ENCODE measurements around the gene TGFBR2.

Gene TGFBR2

DNA sequence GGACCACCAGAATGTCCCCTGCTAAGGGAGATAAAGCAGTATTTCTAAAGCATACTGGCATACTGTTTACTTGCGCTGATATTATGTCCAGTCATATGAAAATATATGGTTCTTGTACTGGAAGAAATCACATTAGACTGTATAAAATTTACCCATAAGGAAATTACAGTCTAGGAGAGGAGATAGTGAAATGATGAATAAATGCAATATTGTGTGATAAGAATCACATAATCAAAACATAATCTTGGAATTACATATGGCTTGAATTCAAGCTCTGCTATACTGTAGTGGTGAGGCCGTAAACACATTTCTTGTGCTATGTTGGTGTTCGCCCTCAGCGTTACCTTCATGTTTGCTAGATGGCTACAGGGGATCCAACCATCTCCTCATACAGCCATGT, 20.7 kb upstream of the TGFBR2 start:
- Mint-ChIP-seq H3K4me1 (no peaks in the 10 kb centered on the region), H3K9me3 (no peaks in the 10 kb centered on the region), H3K27ac (no peak overlapping the region), H3K27me3 (ENCODE audit: low read depth, poor library complexity) (peaks cover 4% of the 10 kb centered on the region), H3K36me3 (ENCODE audit: low read depth) (no peaks in the 10 kb centered on the region), H3K4me3 (no peak overlapping the region)
- TF ChIP-seq, protein P1, sequence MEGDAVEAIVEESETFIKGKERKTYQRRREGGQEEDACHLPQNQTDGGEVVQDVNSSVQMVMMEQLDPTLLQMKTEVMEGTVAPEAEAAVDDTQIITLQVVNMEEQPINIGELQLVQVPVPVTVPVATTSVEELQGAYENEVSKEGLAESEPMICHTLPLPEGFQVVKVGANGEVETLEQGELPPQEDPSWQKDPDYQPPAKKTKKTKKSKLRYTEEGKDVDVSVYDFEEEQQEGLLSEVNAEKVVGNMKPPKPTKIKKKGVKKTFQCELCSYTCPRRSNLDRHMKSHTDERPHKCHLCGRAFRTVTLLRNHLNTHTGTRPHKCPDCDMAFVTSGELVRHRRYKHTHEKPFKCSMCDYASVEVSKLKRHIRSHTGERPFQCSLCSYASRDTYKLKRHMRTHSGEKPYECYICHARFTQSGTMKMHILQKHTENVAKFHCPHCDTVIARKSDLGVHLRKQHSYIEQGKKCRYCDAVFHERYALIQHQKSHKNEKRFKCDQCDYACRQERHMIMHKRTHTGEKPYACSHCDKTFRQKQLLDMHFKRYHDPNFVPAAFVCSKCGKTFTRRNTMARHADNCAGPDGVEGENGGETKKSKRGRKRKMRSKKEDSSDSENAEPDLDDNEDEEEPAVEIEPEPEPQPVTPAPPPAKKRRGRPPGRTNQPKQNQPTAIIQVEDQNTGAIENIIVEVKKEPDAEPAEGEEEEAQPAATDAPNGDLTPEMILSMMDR (IDR thresholded peaks at IDR 0.05) = no peak
- no peak for DNase-seq

DNA sequence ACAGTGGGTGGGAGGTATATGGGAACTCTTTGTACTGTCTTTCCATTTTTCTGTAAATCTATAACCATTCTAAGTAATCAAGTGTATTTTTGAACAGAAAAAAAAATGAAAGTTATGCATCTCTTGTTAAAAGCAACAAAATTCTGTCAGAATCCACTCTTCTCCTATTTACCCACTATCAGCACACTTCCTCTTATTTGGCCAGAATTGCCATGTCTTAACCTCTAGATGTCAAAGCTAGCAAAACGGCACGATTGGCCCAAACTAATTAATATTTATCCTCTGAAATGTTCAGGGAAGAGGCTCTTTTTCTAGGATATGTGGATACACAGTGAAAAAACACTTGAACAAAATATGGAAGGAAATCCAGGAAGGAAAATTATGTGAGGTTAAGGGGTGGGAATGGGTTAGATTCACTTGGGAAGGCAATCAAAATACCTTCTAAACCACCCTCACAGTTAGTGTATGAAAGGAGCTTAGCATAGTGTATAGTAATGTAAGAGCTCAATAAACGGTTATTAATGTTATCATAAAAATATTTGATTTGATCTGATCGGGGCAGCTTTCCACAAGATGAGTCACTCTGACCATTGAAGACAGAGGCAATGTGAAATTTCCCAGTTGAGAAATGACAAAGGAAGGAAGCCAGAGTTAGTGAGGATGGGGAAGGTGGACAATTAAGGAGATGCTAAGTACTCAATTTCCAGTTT, 20.1 kb upstream of the TGFBR2 start:
- Mint-ChIP-seq H3K27ac (no peak overlapping the region), H3K27me3 (ENCODE audit: low read depth, poor library complexity) (peaks cover 3% of the 10 kb centered on the region), H3K4me3 (no peak overlapping the region), H3K4me1 (no peaks in the 10 kb centered on the region), H3K9me3 (no peaks in the 10 kb centered on the region), H3K36me3 (ENCODE audit: low read depth) (no peaks in the 10 kb centered on the region)
- TF ChIP-seq, protein P1 (IDR thresholded peaks at IDR 0.05) = no peak
- DNase-seq = no peak

DNA sequence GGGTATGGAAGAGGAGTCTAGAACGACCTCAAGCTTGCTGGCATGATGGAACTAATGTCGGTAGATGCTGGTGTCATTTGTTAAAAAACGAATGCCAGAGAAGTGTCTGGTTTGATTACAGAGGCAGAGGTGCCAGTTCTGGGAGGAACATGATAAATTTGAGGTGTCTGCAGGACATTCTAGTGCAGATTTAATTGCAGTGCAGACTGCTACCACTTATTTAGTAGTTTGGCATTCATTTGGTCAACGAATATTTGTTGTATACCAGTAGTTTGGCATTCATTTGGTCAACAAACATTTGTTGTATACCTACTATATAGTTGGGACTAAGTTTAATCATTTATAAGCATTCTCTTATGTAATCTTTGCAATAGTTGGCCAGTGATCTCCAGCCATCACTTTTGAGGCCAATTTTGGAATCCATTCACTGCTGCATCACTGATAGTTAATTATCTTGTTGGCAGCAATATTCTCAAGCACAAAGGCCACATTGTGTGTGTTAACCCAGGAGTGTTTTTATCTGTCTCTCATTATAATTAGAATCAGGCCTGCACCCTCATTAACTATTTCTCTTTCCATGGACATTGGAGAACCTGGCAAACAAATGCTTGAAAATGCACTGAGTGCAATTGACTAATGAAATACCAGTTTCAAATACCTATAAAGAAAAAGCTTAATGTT, 19.5 kb upstream of the TGFBR2 start:
- Mint-ChIP-seq H3K27me3 (ENCODE audit: low read depth, poor library complexity) (no peaks in the 10 kb centered on the region), H3K4me1 (no peaks in the 10 kb centered on the region), H3K27ac (no peak overlapping the region), H3K36me3 (ENCODE audit: low read depth) (no peaks in the 10 kb centered on the region), H3K4me3 (no peak overlapping the region), H3K9me3 (peaks cover 4% of the 10 kb centered on the region)
- no peak for DNase-seq
- TF ChIP-seq, protein P1 (IDR thresholded peaks at IDR 0.05) = no peak

DNA sequence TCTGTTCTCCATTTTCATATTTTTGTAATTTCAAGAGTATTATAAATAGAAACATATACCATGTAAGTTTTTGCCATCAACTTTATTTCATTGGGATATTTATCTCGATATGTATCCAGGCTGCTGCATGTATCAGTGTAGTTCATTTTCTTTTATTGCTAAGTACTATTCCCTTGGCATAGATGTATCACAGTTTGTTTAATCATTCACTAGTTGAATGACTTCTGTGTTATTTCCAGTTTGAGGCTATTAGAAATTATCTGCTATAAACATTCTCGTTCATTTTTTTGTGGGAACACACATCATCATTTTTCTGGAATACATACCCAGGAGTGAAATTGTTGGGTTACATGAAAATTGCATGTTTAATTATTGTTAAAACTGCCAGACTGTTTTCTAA, 18.5 kb upstream of the TGFBR2 start:
- no peak overlapping the region for H3K27ac Mint-ChIP-seq
- H3K36me3 Mint-ChIP-seq (ENCODE audit: low read depth) = no peaks in the 10 kb centered on the region
- no peaks in the 10 kb centered on the region for H3K27me3 Mint-ChIP-seq (ENCODE audit: low read depth, poor library complexity)
- DNase-seq = no peak
- H3K4me3 Mint-ChIP-seq = no peak overlapping the region
- peaks cover 7% of the 10 kb centered on the region for H3K9me3 Mint-ChIP-seq
- H3K4me1 Mint-ChIP-seq = no peaks in the 10 kb centered on the region
- TF ChIP-seq, protein P1 (IDR thresholded peaks at IDR 0.05) = no peak

DNA sequence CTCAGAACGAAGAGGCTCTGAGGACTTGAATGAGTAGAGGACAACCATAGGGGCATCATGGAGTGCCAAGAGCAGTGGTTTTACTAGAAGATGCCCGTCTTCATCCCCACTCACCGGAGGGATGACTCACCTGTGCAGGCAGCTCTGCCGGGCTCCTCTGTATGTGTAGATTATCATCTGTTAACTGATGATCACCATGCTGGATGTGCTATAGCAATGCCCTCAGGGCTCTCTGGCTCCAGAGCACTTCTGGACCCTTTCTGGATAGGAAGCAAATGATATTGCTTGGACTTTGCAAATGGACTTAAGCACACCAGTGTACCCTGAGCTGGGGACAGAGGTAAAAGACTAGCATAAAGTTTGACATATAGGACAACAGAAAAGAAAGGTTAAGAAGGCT, 10.2 kb upstream of the TGFBR2 start:
- Mint-ChIP-seq H3K9me3 (peaks cover 7% of the 10 kb centered on the region), H3K27ac (no peak overlapping the region), H3K4me3 (no peak overlapping the region), H3K4me1 (no peaks in the 10 kb centered on the region), H3K36me3 (ENCODE audit: low read depth) (no peaks in the 10 kb centered on the region), H3K27me3 (ENCODE audit: low read depth, poor library complexity) (no peaks in the 10 kb centered on the region)
- DNase-seq = no peak
- TF ChIP-seq, protein P1 (IDR thresholded peaks at IDR 0.05) = no peak

All from nephron progenitor cell (in vitro differentiated cells).